ENCODE data around the gene GPX4.

The GPX4 gene

GRCh38 chr19:1103708-1104310 lies at the start of gene GPX4:
GPX4 (plus strand) TSS chr19:1103994; CDS start chr19:1104044, 50 bp downstream.
- peak; percentile 96 for FAIRE-seq

GRCh38 chr19:1054102-1055027 lies 49.4 kb upstream of the GPX4 start:
- FAIRE-seq: no peak

DNA sequence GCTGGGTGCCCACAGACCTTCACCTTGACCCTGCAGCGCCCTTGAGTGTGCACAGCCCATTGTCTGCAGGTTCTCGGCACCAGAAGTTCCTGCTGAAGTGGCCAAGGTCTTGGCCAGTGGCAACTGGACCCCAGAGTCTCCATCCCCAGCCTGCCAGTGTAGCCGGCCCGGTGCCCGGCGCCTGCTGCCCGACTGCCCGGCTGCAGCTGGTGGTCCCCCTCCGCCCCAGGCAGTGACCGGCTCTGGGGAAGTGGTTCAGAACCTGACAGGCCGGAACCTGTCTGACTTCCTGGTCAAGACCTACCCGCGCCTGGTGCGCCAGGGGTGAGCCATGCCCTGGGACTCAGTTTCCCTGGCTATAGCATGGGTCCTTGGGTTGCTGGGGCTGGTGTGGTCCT lies 48.8 kb upstream of the GPX4 start:
- no peak for FAIRE-seq

- FAIRE-seq: no peak
Measured at GRCh38 chr19:1055886-1056620, 47.7 kb upstream of the GPX4 start.

DNA sequence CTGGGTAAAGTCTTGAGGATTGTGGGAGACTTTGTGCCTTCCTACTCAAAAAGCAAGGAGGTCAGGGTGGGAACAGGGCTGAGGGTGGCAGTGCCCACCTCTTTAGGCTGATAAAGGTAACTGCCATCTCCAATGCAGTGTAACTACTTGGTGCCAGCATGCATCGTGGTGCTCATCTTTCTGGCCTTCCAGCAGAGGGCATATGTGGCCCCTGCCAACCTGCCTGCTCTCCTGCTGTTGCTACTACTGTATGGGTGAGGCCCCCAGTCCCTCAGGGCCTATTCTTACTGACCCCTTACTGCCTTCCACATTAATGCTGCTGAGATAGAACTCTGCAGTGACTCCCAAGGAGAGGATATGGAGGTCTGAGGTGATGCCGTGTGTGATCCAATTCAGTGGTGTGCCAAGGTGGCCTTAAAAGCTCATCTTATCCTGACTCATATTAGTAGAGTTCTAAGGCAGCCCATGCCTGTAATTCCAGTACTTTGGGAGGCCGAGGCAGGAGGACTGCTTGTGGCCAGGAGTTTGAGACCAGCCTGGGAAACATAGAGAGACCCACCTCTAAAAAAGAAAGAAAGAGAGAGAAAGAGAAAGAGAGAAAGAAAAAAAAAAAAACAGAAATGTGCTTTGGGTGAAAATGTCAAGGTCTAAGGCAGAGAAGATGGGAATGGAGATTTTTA lies 46.5 kb upstream of the GPX4 start:
- FAIRE-seq: no peak

- FAIRE-seq: no peak
Measured at GRCh38 chr19:1058112-1058511, 45.7 kb upstream of the GPX4 start.

GRCh38 chr19:1060689-1061088 lies 43.1 kb upstream of the GPX4 start:
- FAIRE-seq: no peak

- no peak for FAIRE-seq
Measured at GRCh38 chr19:1061987-1062386, 41.8 kb upstream of the GPX4 start.

DNA sequence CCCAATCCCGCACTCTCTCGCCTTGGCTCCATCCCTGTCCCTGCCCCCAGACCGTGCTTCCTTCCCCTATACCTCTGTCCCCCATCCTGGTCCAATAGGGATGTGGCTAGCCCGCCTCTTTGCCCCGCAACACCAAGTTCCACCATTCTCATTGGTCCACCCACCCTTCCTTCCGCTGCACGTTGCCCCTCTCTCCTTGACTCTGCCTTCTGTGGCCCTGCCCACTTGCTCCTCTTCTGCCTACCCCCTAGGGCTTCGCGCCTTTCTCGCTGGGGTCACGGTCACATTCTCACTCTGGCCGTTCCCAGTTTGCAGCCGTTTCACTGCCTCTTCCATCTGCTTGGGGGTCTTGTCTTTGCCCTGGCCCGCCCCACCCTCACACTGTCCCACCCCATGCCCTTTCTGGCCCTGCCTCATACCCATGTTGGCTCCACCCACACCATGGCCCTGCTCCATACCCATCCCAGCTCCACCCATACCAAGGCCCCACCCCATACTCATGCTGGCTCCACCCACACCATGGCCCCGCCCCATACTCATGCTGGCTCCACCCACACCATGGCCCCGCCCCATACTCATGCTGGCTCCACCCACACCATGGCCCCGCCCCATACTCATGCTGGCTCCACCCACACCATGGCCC lies 41.3 kb upstream of the GPX4 start:
- no peak for FAIRE-seq

- FAIRE-seq: no peak
Measured at GRCh38 chr19:1063030-1063908, 40.5 kb upstream of the GPX4 start.

DNA sequence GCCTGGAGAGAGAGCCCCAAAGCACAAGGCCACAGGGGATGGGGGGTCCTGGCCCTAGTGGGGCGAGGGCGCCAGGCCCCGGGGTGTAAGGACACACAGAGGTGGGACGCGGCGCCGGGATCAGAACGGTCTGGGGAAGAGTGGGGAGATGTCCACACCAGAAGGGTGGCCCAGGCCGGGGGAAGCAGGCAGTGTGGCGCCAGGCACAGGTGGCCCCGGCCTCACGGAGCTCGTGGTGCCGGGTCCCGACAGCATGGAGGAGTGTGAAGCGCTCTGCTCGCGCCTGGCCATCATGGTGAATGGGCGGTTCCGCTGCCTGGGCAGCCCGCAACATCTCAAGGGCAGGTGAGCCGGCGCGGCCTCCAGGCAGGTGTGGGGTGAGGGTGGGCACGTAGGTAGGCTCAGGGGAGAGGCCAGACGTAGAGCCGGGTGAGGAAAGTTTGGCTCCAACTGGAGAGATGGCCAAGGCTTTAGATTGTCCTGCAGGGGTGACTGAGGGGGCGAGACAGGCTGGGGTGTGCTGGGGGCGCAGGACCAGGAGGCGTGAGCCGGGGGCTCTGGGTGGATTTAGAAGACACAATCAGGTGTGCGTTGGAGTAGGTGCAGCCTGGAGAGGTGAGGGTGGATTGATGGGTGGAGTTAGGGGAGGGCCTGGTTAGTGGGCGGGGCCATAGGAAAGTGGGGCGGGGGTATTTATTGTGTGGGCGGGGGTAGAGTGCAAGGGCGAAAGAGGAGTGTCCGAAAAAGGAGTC lies 39.7 kb upstream of the GPX4 start:
- FAIRE-seq: no peak

DNA sequence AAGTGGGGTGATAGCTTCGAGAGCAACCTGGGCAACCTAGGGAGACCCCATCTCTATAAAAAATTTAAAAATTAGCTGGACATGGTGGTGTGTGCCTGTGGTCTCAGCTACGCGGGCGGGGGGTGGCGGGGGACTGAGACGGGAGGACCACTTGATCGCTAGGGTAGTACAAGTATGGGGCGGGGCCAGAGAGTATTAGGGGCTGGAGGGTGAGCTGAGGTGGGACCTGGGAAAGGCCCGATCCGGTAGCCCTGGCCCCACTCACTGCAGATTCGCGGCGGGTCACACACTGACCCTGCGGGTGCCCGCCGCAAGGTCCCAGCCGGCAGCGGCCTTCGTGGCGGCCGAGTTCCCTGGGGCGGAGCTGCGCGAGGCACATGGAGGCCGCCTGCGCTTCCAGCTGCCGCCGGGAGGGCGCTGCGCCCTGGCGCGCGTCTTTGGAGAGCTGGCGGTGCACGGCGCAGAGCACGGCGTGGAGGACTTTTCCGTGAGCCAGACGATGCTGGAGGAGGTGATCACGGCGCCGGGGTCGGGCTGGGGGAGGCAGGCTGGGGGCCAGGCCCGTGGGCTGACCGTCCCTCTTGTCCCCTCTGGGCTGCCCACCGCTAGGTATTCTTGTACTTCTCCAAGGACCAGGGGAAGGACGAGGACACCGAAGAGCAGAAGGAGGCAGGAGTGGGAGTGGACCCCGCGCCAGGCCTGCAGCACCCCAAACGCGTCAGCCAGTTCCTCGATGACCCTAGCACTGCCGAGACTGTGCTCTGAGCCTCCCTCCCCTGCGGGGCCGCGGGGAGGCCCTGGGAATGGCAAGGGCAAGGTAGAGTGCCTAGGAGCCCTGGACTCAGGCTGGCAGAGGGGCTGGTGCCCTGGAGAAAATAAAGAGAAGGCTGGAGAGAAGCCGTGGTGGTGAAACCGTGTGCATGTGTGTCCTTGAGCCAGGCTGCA lies 38.9 kb upstream of the GPX4 start:
- no peak for FAIRE-seq

DNA sequence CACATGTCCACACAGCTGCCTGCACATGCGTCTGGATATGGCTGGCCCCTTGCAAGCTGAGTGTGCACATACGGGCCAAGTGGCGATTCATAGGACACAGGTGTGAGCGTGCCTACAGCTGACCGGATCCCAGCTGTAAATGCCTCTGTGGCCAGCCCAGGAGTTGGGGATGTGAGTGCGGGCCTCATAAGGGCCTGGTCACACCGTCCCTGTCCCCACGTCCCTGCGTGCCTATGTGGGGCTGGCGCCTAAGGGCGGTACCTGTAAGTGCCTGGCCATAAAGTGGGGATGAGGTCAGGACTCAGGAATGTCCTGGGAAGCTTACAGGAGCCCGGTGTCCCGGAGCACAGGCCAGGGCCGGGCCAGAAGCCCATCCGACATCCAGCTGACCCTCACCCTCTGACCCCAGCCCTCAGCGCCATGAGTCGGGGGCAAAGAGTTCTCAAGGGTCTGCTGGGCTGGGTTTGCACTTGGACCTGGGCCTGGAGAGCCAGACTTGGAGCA lies 38.1 kb upstream of the GPX4 start:
- no peak for FAIRE-seq

- FAIRE-seq: no peak
Measured at GRCh38 chr19:1066251-1066747, 37.5 kb upstream of the GPX4 start.

GRCh38 chr19:1066748-1067340 lies 37.0 kb upstream of the GPX4 start, which contains the start of gene ARHGAP45:
ARHGAP45 (plus strand) TSS chr19:1067167; CDS start chr19:1067406, 239 bp downstream.
- FAIRE-seq: no peak

DNA sequence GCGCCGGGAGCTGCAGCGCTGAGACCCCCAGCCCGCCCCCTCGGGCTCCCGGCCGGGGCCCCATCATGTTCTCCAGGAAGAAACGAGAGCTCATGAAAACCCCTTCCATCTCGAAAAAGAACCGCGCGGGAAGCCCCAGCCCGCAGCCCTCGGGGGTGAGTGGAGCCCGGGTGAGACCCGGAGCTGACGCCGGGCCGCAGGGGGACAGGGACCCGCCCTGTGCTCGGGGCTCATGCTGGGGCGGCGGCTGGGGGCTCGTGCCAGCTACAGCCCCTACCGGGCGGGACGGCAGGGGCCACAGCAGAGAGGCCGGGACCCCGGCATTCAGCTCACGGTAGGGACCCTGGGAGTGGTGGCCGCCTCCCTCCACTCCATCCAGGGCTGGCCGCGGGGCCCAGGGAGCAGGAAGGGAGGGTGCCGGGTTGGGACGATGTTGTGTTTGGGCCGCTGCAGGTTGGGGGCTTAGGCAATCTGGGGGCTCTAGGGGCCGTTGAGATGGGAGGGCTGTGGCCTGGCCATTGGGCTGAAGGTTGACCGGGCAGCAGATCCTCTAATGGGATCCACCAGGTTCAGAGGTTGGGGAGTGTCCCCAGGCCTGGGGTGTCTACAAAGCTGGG lies 36.3 kb upstream of the GPX4 start:
- no peak for FAIRE-seq

DNA sequence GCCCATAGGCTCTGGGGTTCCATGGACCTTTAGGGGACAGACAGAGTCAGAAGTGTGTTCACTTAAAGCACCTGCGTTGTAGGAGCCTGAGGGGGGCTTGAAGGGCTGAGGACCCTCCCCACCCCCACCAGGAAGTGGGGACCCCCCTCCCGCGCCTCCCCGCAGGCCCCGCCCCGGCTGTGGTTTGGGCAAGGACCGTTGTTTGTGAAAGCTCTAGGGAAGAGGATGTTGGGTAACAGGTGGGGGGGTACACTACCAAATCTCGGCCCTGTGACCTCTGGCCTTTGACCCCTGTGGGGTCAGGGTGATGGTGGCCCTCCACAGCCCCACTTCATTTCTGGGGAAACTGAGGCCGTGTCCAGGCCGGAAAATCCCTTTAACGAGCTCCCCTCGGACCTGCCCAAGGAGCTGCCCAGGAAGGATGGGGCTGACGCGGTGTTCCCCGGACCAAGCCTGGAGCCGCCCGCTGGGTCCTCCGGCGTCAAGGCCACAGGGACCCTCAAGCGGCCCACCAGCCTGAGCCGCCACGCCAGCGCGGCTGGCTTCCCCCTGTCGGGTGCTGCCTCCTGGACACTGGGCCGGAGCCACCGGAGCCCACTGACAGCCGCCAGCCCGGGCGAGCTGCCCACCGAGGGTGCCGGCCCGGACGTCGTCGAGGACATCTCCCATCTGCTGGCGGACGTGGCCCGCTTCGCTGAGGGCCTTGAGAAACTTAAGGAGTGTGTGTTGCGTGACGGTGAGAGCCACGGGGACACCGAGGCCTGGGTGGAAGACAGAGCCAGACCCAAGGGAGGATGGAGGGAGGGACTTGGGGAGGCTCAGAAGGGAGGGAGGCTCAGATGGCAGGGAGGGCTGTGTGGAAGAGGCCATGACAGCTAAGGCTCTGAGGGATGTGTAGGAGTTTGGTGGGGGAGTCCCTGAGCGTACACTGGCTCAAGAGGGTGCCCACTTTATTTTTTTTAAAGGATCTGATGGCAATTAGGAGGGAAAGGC lies 35.5 kb upstream of the GPX4 start:
- FAIRE-seq: no peak

Data from endometrium (tissue), 2 donors.